Small intestine (tissue), 7 donors: ENCODE data around the gene KCNT1. TPM values are rescaled to one million over a fixed set of nuclear protein-coding genes. Genes with fewer than 3 reads are reported as not detected.

ENCODE experiments used
- DNase-seq, 2 donors: peaks; one replicate each; pipeline versions ENCODE4 v3.0.0 to v3.0.0-alpha.2; 2013
- FAIRE-seq: peaks from 2 replicates; lab custom pipeline; 2012; peaks lifted over from hg19 to GRCh38; lab: Jason Lieb, UNC
- H3K27ac ChIP-seq, 3 donors: one replicate each; pipeline ENCODE4 v1.5.1; 2013; ENCODE audit warnings: low read length in 2 of 3, mild to moderate bottlenecking in 2 of 3, control low read depth in 1 of 3, inconsistent platforms in 1 of 3, low read depth in 1 of 3, moderate library complexity in 1 of 3
- H3K27me3 ChIP-seq, 3 donors: one replicate each; pipeline ENCODE4 v1.6.1; 2013; ENCODE audit warnings: low read length in 3 of 3, inconsistent platforms in 1 of 3; ENCODE audit not compliant: control insufficient read depth in 3 of 3, insufficient read depth in 3 of 3
- H3K36me3 ChIP-seq, 3 donors: one replicate each; pipeline ENCODE4 v1.6.1; 2013; ENCODE audit warnings: low read length in 3 of 3, inconsistent platforms in 1 of 3, low read depth in 1 of 3, mild to moderate bottlenecking in 1 of 3, moderate library complexity in 1 of 3; ENCODE audit not compliant: control insufficient read depth in 3 of 3, insufficient read depth in 2 of 3
- H3K4me1 ChIP-seq, 3 donors: one replicate each; pipeline ENCODE4 v1.6.1; 2013; ENCODE audit warnings: low read length in 2 of 3, inconsistent platforms in 1 of 3, low read depth in 1 of 3, mild to moderate bottlenecking in 1 of 3, moderate library complexity in 1 of 3; ENCODE audit not compliant: control insufficient read depth in 3 of 3, insufficient read depth in 2 of 3
- H3K4me3 ChIP-seq, 3 donors: one replicate each; pipeline ENCODE4 v1.5.1; 2013; ENCODE audit warnings: low read length in 3 of 3, control low read depth in 1 of 3, inconsistent platforms in 1 of 3, low read depth in 1 of 3, mild to moderate bottlenecking in 1 of 3, moderate library complexity in 1 of 3
- H3K9me3 ChIP-seq, 2 donors: one replicate each; pipeline ENCODE4 v1.6.1; 2013; ENCODE audit warnings: low read depth in 1 of 2, low read length in 1 of 2; ENCODE audit not compliant: control insufficient read depth in 2 of 2, insufficient read depth in 1 of 2
- WGBS, 3 donors: extraction: QIAGEN DNeasy Blood & Tissue Kit; methylation state at CpG; one replicate each; pipeline ENCODE4 v1.1.7; 2013; 5-methylcytosine and 5-hydroxymethylcytosine counted together
- polyA plus RNA-seq, 4 donors: library from polyadenylated mRNA; stranded (reverse) in 3 of 4; unstranded in 1 of 4; fragments of 200-250 nt in 3 of 4; fragments of 120-200 nt in 1 of 4; gene quantifications; one replicate each; pipeline versions ENCODE4 v1.2.1 to v1.2.3, GENCODE V29; 2013
- donor health status: healthy with polysubstance abuse.
- donor health status: control.
- donor health status: control.
- donor health status: Bipolar disorder and iron deficiency.
- donor health status: healthy.

Gene KCNT1
- polyA plus RNA-seq, 4 donors: 0.22 to 0.25 TPM; not detected in 2

DNA sequence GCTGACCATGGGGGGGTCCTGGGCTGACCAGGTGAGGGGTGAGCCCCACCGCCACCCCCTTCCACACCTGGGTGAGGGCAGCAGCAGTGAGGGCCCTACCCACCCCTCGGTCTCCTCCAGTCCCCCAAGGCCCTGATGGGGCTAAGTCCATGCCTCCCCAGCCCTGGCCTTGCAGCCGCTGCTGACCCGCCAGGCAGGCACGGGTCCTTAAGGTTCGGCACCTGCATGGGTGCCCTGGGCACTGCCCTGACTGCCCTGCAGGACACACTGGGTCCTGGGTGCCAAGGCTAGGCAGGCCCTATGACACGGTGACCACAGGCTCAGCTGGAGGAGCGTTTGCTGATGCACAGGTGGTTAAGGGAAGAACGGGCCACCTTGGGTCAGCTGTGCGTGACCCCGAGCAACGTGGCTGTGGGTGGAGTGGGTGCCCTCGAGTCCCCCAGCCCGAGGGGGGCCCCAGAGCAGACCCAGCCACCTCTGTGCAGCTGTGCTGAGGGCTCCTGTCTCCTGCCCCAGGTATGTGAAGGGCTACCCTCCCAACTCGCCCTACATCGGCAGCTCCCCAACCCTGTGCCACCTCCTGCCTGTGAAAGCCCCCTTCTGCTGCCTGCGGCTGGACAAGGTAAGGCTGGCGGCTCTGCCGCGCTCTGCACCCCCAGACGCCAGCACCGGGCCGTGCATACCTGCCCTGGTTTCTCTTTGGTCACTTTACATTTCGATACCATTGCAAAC, 73.0 kb downstream of the KCNT1 start:
- no peaks in the 10 kb centered on the region for H3K4me1 ChIP-seq
- no peaks in the 10 kb centered on the region for H3K27me3 ChIP-seq
- 62 to 78% (median 64%) methylated on average over 22 to 24 of the region's 24 CpGs for WGBS, 3 donors
- FAIRE-seq: no peak
- no peak overlapping the region for H3K4me3 ChIP-seq
- DNase-seq: no peak
- H3K36me3 ChIP-seq: no peaks in the 10 kb centered on the region
- H3K27ac ChIP-seq: no peak overlapping the region
- H3K9me3 ChIP-seq: no peaks in the 10 kb centered on the region

GRCh38 chr9:135775911-135776310, 73.9 kb downstream of the KCNT1 start:
- no peak for FAIRE-seq
- no peaks in the 10 kb centered on the region for H3K36me3 ChIP-seq
- H3K27ac ChIP-seq: no peak overlapping the region
- WGBS, 3 donors: 53% methylated on average over 7 of the region's 7 CpGs
- H3K4me1 ChIP-seq: no peaks in the 10 kb centered on the region
- H3K4me3 ChIP-seq: no peak overlapping the region
- H3K27me3 ChIP-seq: no peaks in the 10 kb centered on the region
- DNase-seq: no peak
- H3K9me3 ChIP-seq: no peaks in the 10 kb centered on the region

DNA sequence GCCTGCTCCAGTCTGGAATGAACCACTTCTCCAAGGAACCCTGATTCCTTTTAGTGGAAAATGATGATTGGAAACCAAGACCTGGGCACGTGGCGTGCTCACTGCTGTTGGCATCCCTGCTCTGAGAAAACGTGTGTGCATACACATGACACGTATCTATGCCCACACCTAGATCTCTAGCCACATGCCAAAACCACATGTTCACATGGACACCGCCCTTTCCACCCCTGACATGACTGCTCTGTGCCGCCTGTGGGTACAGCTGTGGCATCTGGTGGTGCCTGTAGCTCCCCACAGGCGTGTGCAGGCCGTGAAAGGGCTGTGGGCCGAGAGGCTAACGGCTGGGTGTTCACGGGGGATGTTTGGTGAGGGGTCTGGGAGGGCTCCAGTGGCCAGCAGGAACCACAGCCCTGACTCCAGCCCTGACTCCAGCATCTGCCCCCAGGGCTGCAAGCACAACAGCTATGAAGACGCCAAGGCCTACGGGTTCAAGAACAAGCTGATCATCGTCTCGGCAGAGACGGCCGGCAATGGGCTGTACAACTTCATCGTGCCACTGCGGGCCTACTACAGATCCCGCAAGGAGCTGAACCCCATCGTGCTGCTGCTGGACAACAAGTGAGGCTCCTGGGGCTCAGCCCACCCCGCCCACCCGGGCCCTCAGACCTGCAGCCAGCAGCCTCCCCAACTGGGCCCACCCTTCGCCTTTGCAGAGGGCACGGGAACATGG, 75.1 kb downstream of the KCNT1 start:
- Histone ChIP-seq H3K27me3 (no peaks in the 10 kb centered on the region), H3K4me1 (no peaks in the 10 kb centered on the region), H3K27ac (no peak overlapping the region), H3K36me3 (no peaks in the 10 kb centered on the region), H3K9me3 (no peaks in the 10 kb centered on the region), H3K4me3 (no peak overlapping the region)
- FAIRE-seq (no peak), DNase-seq (no peak)
- 79 to 85% (median 79%) methylated on average over 25 of the region's 25 CpGs for WGBS, 3 donors

- no peaks in the 10 kb centered on the region for H3K27me3 ChIP-seq
- H3K27ac ChIP-seq: no peak overlapping the region
- FAIRE-seq (no peak), DNase-seq (no peak)
- no peaks in the 10 kb centered on the region for H3K4me1 ChIP-seq
- no peak overlapping the region for H3K4me3 ChIP-seq
- H3K9me3 ChIP-seq: no peaks in the 10 kb centered on the region
- H3K36me3 ChIP-seq: no peaks in the 10 kb centered on the region
Measured at GRCh38 chr9:135777623-135778177, 75.7 kb downstream of the KCNT1 start.

DNA sequence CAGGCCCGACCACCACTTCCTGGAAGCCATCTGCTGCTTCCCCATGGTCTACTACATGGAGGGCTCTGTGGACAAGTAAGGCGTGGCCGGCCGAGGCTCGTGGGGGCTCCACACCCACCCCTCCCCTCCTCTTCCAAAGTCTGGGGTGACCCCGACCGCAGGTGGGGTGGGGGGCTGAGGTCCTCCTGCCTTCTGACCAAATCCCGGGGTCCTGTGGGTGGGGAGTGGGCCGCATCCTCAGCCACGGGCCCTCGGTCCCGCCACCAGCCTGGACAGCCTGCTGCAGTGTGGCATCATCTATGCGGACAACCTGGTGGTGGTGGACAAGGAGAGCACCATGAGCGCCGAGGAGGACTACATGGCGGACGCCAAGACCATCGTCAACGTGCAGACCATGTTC, 76.4 kb downstream of the KCNT1 start:
- whole genome bisulfite sequencing, 3 donors: 88 to 91% (median 89%) methylated on average over 16 to 19 of the region's 19 CpGs
- Histone ChIP-seq H3K36me3 (no peaks in the 10 kb centered on the region), H3K4me1 (no peaks in the 10 kb centered on the region), H3K4me3 (no peak overlapping the region), H3K9me3 (no peaks in the 10 kb centered on the region), H3K27me3 (no peaks in the 10 kb centered on the region), H3K27ac (no peak overlapping the region)
- DNase-seq (no peak), FAIRE-seq (no peak)

- Histone ChIP-seq H3K4me1 (no peaks in the 10 kb centered on the region), H3K36me3 (no peaks in the 10 kb centered on the region), H3K27me3 (no peaks in the 10 kb centered on the region), H3K27ac (no peak overlapping the region), H3K9me3 (no peaks in the 10 kb centered on the region), H3K4me3 (no peak overlapping the region)
- DNase-seq (no peak), FAIRE-seq (no peak)
- WGBS, 3 donors: 82 to 83% (median 82%) methylated on average over 14 of the region's 14 CpGs
Measured at GRCh38 chr9:135779571-135779970, 77.6 kb downstream of the KCNT1 start.

GRCh38 chr9:135780086-135780485, 78.1 kb downstream of the KCNT1 start:
- Histone ChIP-seq H3K9me3 (no peaks in the 10 kb centered on the region), H3K4me3 (no peak overlapping the region), H3K36me3 (no peaks in the 10 kb centered on the region), H3K4me1 (no peaks in the 10 kb centered on the region), H3K27ac (no peak overlapping the region), H3K27me3 (no peaks in the 10 kb centered on the region)
- 83 to 86% (median 85%) methylated on average over 15 to 16 of the region's 16 CpGs for WGBS, 3 donors
- no peak for FAIRE-seq
- no peak for DNase-seq

DNA sequence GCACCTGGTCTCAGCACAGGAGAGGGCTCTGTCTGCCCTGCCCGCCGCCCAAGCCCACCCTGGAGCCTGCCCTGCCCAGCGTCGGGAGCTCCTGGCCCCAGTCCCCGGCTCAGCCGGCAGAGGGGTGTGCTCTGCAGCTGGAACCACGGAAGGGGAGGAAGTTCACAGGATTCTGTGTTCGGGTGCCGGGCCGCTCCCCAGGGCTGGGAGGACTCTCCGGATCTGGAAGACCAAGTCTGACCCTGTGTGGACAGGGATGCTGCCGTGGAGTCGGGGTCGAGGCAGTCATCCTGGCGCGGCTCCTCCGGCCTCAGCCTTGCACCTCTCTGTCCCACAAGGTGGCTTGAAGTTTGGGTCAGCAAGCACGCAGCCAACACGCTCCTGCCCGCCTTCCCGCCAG, 78.6 kb downstream of the KCNT1 start:
- no peak for FAIRE-seq
- no peaks in the 10 kb centered on the region for H3K4me1 ChIP-seq

More for the DNA sequence above, 78.6 kb downstream of the KCNT1 start:
- no peak overlapping the region for H3K27ac ChIP-seq
- no peaks in the 10 kb centered on the region for H3K9me3 ChIP-seq
- no peak overlapping the region for H3K4me3 ChIP-seq
- H3K27me3 ChIP-seq: no peaks in the 10 kb centered on the region
- DNase-seq: no peak
- 71 to 82% (median 78%) methylated on average over 17 to 21 of the region's 21 CpGs for WGBS, 3 donors
- H3K36me3 ChIP-seq: no peaks in the 10 kb centered on the region
